Measurements from ENCODE around the gene LGALS9B. TPM values are rescaled to one million over a fixed set of nuclear protein-coding genes. Genes with fewer than 3 reads are reported as not detected.
"Not testable (repeated sequence)": the region's sequence is repeated elsewhere in the genome, so short reads cannot be mapped to it uniquely, and the experiment has no call there.

The LGALS9B gene
- polyA plus RNA-seq, 4 donors, result 1.2 to 5.7 (median 1.9) TPM; not detected in 1

DNA sequence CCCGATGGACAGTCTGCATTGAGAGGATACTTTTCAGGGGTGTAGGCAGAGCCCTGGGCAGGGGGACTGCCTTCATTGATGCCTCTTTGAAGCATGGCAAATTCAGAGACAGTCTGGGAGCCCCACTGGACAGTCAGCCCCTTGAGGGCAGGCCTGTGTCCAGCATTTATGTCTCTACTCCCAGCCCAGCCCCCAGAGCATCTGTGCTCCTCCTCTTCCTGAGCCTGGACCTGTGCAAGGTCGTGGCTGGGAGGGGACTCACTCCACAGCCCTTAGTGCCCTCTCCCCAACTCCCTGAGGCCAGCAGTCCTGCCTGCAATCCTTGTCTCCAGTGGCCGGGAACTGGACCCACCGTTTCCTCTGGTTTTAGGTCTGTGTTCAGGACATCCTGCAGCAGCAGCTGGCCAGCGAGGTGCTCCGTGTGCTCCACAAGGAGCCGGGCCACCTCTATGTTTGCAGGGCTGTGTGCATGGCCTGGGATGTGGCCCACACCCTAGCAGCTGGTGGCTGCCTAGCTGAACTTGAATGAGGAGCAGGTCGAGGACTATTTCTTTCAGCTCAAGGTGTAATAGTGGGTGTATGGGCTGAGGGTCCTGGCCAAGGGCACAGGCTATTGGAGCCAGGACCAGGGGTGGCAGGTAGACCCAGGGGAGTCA is 22.6 kb downstream of the LGALS9B start:
- FAIRE-seq; H3K4me1 ChIP-seq (ENCODE audit: control insufficient read depth in 3 of 3, insufficient read depth in 2 of 3, low read depth in 1 of 3, low read length in 2 of 3); H3K27ac ChIP-seq (ENCODE audit: low read depth in 1 of 3, low read length in 2 of 3); H3K4me3 ChIP-seq (ENCODE audit: low read depth in 1 of 3, low read length in 3 of 3); H3K9me3 ChIP-seq (ENCODE audit: control insufficient read depth in 2 of 2, insufficient read depth in 1 of 2, low read depth in 1 of 2, low read length in 1 of 2); DNase-seq; H3K36me3 ChIP-seq (ENCODE audit: control insufficient read depth in 3 of 3, insufficient read depth in 2 of 3, low read depth in 1 of 3, low read length in 3 of 3); H3K27me3 ChIP-seq (ENCODE audit: control insufficient read depth in 3 of 3, insufficient read depth in 3 of 3, low read length in 3 of 3): not testable (repeated sequence)
- WGBS, 3 donors, result 60 to 81% (median 60%) methylated on average over 2 to 4 of the region's 8 CpGs

DNA sequence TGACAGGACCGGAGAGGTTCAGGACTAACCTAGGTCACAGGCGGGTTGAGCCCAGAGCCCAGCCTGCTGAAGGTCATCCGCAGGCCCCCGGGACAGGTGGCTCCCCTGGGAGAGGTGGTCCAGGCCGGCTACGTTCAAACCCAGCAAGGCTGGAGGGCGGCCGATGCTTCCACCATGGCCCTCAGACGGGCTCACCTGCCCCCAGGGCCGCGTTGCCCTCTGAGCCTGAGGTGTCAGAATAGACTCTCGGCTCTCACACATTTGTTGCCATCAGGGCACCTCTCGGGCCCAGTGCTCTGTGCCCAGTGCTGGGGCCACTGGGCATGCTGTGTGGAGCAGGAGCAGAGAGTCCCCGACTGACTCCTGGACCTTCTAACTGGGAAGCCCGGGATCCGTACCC is 23.2 kb downstream of the LGALS9B start:
- 82 to 92% (median 85%) methylated on average over 15 to 16 of the region's 16 CpGs for WGBS, 3 donors
- H3K27me3 ChIP-seq (ENCODE audit: control insufficient read depth in 3 of 3, insufficient read depth in 3 of 3, low read length in 3 of 3); H3K4me1 ChIP-seq (ENCODE audit: control insufficient read depth in 3 of 3, insufficient read depth in 2 of 3, low read depth in 1 of 3, low read length in 2 of 3); H3K36me3 ChIP-seq (ENCODE audit: control insufficient read depth in 3 of 3, insufficient read depth in 2 of 3, low read depth in 1 of 3, low read length in 3 of 3); DNase-seq; H3K9me3 ChIP-seq (ENCODE audit: control insufficient read depth in 2 of 2, insufficient read depth in 1 of 2, low read depth in 1 of 2, low read length in 1 of 2); H3K4me3 ChIP-seq (ENCODE audit: low read depth in 1 of 3, low read length in 3 of 3); H3K27ac ChIP-seq (ENCODE audit: low read depth in 1 of 3, low read length in 2 of 3); FAIRE-seq: not testable (repeated sequence)

DNA sequence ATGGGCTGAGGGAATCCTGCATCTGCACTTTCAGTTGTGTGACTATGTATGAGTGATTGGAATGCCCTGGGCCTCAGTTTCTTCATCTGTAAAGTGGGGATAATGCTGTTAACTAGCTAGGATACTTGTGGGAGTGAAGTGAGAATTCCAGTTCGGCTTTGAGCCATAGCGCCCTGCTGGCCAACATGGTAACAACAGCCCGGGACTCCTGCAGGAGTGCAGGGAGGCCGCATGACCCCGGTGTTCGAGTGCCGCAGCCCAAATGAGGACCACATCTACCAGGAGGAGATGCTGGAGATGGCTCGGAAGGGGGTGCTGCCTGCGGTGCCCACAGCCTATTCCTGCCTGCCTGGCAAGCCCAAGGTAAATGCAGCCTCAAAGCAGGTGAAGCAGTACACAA is 23.7 kb downstream of the LGALS9B start:
- H3K9me3 ChIP-seq (ENCODE audit: control insufficient read depth in 2 of 2, insufficient read depth in 1 of 2, low read depth in 1 of 2, low read length in 1 of 2); H3K36me3 ChIP-seq (ENCODE audit: control insufficient read depth in 3 of 3, insufficient read depth in 2 of 3, low read depth in 1 of 3, low read length in 3 of 3); DNase-seq; H3K27me3 ChIP-seq (ENCODE audit: control insufficient read depth in 3 of 3, insufficient read depth in 3 of 3, low read length in 3 of 3); H3K4me1 ChIP-seq (ENCODE audit: control insufficient read depth in 3 of 3, insufficient read depth in 2 of 3, low read depth in 1 of 3, low read length in 2 of 3); FAIRE-seq; H3K27ac ChIP-seq (ENCODE audit: low read depth in 1 of 3, low read length in 2 of 3); H3K4me3 ChIP-seq (ENCODE audit: low read depth in 1 of 3, low read length in 3 of 3): not testable (repeated sequence)
- 40 to 64% methylated on average over 1 to 3 of the region's 9 CpGs; no CpG with 5 or more reads in 1 of the 3 donors for WGBS, 3 donors

DNA sequence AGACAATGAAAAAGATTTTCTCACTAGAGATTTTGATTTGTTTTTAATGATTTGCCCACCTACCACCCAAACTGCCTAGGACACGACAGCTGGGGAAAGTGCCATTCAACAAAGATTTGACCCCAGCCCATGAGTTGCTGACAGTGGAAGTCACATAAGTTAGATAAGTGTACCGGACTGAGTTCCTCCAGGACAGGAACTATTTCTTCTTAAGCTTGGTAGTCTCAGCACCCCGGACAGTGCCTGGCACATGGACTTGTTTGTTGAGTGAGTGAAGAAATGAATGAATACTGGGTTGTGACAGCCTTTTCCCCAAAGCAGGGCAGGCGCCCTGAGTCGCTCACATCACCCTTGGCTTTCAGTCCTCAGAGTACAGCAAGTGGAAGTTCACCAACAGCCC is 26.7 kb downstream of the LGALS9B start:
- not testable (repeated sequence) for FAIRE-seq; DNase-seq; H3K9me3 ChIP-seq (ENCODE audit: control insufficient read depth in 2 of 2, insufficient read depth in 1 of 2, low read depth in 1 of 2, low read length in 1 of 2); H3K4me3 ChIP-seq (ENCODE audit: low read depth in 1 of 3, low read length in 3 of 3); H3K27ac ChIP-seq (ENCODE audit: low read depth in 1 of 3, low read length in 2 of 3); H3K4me1 ChIP-seq (ENCODE audit: control insufficient read depth in 3 of 3, insufficient read depth in 2 of 3, low read depth in 1 of 3, low read length in 2 of 3); H3K36me3 ChIP-seq (ENCODE audit: control insufficient read depth in 3 of 3, insufficient read depth in 2 of 3, low read depth in 1 of 3, low read length in 3 of 3); H3K27me3 ChIP-seq (ENCODE audit: control insufficient read depth in 3 of 3, insufficient read depth in 3 of 3, low read length in 3 of 3)
- WGBS, 3 donors, result 47 to 58% (median 56%) methylated on average over 3 of the region's 5 CpGs

DNA sequence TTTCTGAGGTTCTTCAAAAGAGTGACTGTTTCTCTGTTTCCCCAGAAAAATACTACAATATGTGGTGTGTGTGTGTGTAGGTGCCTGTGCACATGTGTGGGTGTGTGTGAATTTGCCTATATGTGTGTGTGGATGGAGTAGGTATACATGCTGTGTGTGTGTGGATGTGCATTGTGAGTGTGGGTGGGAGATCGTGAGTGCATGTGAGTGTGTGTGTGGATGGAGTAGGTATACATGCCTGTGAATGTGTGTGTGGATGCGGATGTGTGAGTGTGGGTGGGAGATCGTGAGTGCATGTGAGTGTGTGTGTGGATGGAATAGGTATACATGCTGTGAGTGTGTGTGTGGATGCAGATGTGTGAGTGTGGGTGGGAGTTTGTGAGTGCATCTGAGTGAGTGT is 32.2 kb downstream of the LGALS9B start:
- WGBS, 3 donors, result 81 to 92% (median 90%) methylated on average over 3 of the region's 3 CpGs
- not testable (repeated sequence) for H3K4me3 ChIP-seq (ENCODE audit: low read depth in 1 of 3, low read length in 3 of 3); H3K27ac ChIP-seq (ENCODE audit: low read depth in 1 of 3, low read length in 2 of 3); FAIRE-seq; H3K27me3 ChIP-seq (ENCODE audit: control insufficient read depth in 3 of 3, insufficient read depth in 3 of 3, low read length in 3 of 3); DNase-seq; H3K36me3 ChIP-seq (ENCODE audit: control insufficient read depth in 3 of 3, insufficient read depth in 2 of 3, low read depth in 1 of 3, low read length in 3 of 3); H3K4me1 ChIP-seq (ENCODE audit: control insufficient read depth in 3 of 3, insufficient read depth in 2 of 3, low read depth in 1 of 3, low read length in 2 of 3); H3K9me3 ChIP-seq (ENCODE audit: control insufficient read depth in 2 of 2, insufficient read depth in 1 of 2, low read depth in 1 of 2, low read length in 1 of 2)

DNA sequence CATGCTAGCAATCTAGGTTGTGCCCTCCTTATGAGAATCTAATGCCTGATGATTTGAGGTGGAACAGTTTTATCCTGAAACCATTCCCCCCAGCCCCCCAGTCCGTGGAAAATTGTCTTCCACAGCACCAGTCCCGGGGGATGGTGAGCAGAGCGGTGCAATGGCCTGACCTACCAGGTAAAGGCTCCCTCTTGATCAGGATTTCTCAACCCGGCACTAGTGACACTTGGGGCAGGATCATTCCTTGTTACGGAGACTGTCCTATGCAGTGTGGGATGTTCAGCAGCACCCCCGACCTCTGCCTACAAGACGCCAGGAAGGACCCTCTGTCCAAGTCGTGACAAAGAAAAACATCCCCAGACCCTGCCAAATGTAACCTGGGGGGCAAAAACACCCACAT is 34.0 kb downstream of the LGALS9B start:
- H3K4me3 ChIP-seq (ENCODE audit: low read depth in 1 of 3, low read length in 3 of 3); H3K27ac ChIP-seq (ENCODE audit: low read depth in 1 of 3, low read length in 2 of 3); FAIRE-seq; H3K36me3 ChIP-seq (ENCODE audit: control insufficient read depth in 3 of 3, insufficient read depth in 2 of 3, low read depth in 1 of 3, low read length in 3 of 3); H3K27me3 ChIP-seq (ENCODE audit: control insufficient read depth in 3 of 3, insufficient read depth in 3 of 3, low read length in 3 of 3); H3K9me3 ChIP-seq (ENCODE audit: control insufficient read depth in 2 of 2, insufficient read depth in 1 of 2, low read depth in 1 of 2, low read length in 1 of 2); DNase-seq; H3K4me1 ChIP-seq (ENCODE audit: control insufficient read depth in 3 of 3, insufficient read depth in 2 of 3, low read depth in 1 of 3, low read length in 2 of 3): not testable (repeated sequence)
- 80 to 90% (median 86%) methylated on average over 8 of the region's 8 CpGs for WGBS, 3 donors

DNA sequence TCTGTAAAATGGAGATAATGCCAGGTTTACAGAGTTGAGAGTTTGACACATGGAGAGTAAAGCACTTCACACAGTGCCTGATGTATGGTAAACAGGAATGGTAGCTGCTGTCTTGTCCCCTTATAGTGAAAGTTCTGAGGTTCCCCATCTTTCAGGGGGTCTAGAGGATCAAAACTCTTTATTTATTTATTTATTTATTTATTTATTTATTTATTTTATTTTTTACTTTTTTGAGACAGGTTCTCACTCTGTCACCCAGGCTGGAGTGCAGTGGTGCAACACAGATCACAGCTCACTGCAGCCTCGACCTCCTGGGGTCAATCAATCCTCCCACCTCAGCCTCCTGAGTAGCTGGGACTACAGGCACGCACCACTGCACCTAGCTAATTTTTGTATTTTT is 40.1 kb downstream of the LGALS9B start:
- H3K27me3 ChIP-seq (ENCODE audit: control insufficient read depth in 3 of 3, insufficient read depth in 3 of 3, low read length in 3 of 3); DNase-seq; H3K4me1 ChIP-seq (ENCODE audit: control insufficient read depth in 3 of 3, insufficient read depth in 2 of 3, low read depth in 1 of 3, low read length in 2 of 3); H3K9me3 ChIP-seq (ENCODE audit: control insufficient read depth in 2 of 2, insufficient read depth in 1 of 2, low read depth in 1 of 2, low read length in 1 of 2); H3K36me3 ChIP-seq (ENCODE audit: control insufficient read depth in 3 of 3, insufficient read depth in 2 of 3, low read depth in 1 of 3, low read length in 3 of 3); H3K4me3 ChIP-seq (ENCODE audit: low read depth in 1 of 3, low read length in 3 of 3); FAIRE-seq; H3K27ac ChIP-seq (ENCODE audit: low read depth in 1 of 3, low read length in 2 of 3): not testable (repeated sequence)
- 67 to 96% (median 75%) methylated on average over 1 to 2 of the region's 2 CpGs for WGBS, 3 donors

DNA sequence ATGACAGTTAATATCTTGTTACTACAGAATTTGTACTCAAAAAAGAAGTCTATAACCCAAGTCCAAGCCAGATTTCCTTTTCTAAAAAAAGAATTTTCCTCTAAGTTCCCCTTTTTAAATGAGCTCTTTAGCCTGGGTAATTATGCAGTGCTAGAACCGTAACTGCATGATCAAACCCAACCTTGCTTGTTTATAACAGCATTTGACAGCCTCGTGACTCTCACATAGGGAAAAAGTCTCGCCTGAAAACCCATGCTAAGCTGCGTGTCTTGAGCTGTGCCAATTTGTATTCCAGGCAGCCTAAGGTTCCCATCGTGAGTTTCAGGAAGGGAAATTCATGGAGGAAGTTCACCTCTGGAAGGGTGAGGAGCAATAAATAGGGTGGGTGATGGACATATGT is 44.5 kb downstream of the LGALS9B start:
- H3K4me3 ChIP-seq (ENCODE audit: low read depth in 1 of 3, low read length in 3 of 3); H3K9me3 ChIP-seq (ENCODE audit: control insufficient read depth in 2 of 2, insufficient read depth in 1 of 2, low read depth in 1 of 2, low read length in 1 of 2); H3K27me3 ChIP-seq (ENCODE audit: control insufficient read depth in 3 of 3, insufficient read depth in 3 of 3, low read length in 3 of 3); H3K36me3 ChIP-seq (ENCODE audit: control insufficient read depth in 3 of 3, insufficient read depth in 2 of 3, low read depth in 1 of 3, low read length in 3 of 3); FAIRE-seq; H3K27ac ChIP-seq (ENCODE audit: low read depth in 1 of 3, low read length in 2 of 3); H3K4me1 ChIP-seq (ENCODE audit: control insufficient read depth in 3 of 3, insufficient read depth in 2 of 3, low read depth in 1 of 3, low read length in 2 of 3); DNase-seq: not testable (repeated sequence)
- WGBS, 3 donors, result no CpG with 5 or more reads among the region's 5 CpGs

DNA sequence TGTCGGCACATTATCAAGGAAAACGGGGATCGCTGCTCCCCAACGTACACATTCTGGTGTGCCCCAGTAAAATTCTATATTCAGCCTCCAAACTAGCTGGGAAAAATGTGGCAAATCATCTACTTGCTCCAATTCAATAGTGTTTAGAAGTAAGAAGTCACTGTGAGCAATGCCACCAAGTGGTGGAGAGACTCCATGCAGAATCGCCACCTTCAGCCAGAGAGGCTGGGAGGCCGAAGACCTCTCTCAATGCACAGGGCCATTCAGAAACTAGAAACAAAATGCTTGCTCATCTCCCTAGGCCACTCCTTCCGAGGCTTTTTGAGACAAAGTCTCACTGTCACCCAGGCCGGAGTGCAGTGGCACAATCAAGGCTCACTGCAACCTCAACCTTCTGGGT is 48.5 kb downstream of the LGALS9B start:
- H3K27ac ChIP-seq (ENCODE audit: low read depth in 1 of 3, low read length in 2 of 3); FAIRE-seq; H3K4me3 ChIP-seq (ENCODE audit: low read depth in 1 of 3, low read length in 3 of 3); H3K4me1 ChIP-seq (ENCODE audit: control insufficient read depth in 3 of 3, insufficient read depth in 2 of 3, low read depth in 1 of 3, low read length in 2 of 3); H3K27me3 ChIP-seq (ENCODE audit: control insufficient read depth in 3 of 3, insufficient read depth in 3 of 3, low read length in 3 of 3); H3K9me3 ChIP-seq (ENCODE audit: control insufficient read depth in 2 of 2, insufficient read depth in 1 of 2, low read depth in 1 of 2, low read length in 1 of 2); H3K36me3 ChIP-seq (ENCODE audit: control insufficient read depth in 3 of 3, insufficient read depth in 2 of 3, low read depth in 1 of 3, low read length in 3 of 3); DNase-seq: not testable (repeated sequence)
- 85 to 93% (median 88%) methylated on average over 3 to 8 of the region's 8 CpGs for WGBS, 3 donors

All from small intestine (tissue), 7 donors.